ENCODE data around the gene USP10. TPM values are rescaled to one million over a fixed set of nuclear protein-coding genes. Genes with fewer than 3 reads are reported as not detected.
A peak's percentile ranks its signal among the peaks of the same experiment; 100 is the strongest.

USP10 gene
- polyA plus RNA-seq, 3 donors = 38.7 to 115 (median 90.9) TPM

DNA sequence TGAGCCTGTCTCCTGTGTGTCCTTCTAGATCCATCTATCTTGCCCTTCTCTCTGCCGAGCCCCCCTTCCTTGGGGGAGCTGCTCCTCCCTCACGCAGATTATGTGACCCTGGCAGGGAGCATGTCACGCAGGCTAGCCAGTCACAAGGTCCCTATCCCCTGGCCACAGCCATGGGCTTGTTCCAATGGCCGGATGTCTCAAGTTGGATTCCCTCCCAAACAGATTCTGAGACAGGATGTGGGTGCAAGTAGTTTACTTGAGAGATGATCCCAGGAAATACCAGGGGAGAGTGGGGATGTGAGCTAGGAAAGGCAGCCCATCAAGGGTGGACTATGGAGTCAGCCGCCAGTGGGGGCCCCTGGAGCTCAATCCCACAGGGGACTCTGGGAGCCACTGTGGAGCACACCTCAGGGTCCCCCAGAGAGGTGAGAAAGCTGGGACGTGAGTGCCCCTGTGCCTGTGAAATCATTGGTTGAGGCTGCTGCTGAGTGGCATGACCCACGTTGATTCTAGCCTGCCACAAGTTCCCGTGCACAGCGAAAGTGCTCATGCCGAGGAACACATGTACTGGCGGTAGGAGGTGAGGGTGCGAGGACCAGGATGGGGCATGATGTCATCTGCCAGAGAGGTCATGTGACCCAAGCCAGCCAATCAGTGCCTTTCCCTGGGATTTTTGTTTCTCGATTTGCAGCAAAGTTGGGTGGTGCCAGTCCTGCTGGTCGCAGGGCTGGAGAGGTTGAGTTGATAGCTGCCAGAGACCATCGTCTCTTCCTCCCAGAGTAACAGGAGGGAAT is 113.5 kb downstream of the USP10 start:
- no peak overlapping the region for H3K4me2 ChIP-seq (replicated peaks; ENCODE audit: extremely low read depth, low read length, poor library complexity, severe bottlenecking)
- DNase-seq = no peak
- Mint-ChIP-seq H3K27me3 (ENCODE audit: low read depth in 3 of 3) (peaks cover 0 to 6% (median 6%) of the 10 kb centered on the region in 3 donors), H3K27ac (peak overlapping the region in 4 of 7 donors; percentile 15 to 81 (median 62)), H3K4me1 (peaks cover 68% of the 10 kb centered on the region), H3K36me3 (peaks cover 0 to 3% of the 10 kb centered on the region in 2 donors), H3K9me3 (peaks cover 0 to 5% (median 3%) of the 10 kb centered on the region in 7 donors), H3K4me3 (no peak overlapping the region)
- H3K36me3 ChIP-seq (replicated peaks in 1 of 2; ENCODE audit: control insufficient read depth in 1 of 2, insufficient read depth in 2 of 2, low read length in 2 of 2) = no peaks in the 10 kb centered on the region
- H3K4me3 ChIP-seq (replicated peaks in 1 of 3; ENCODE audit: low read depth in 2 of 3, low read length in 3 of 3) = no peak overlapping the region
- H4K20me1 ChIP-seq (ENCODE audit: insufficient read depth, low read length) = no peaks in the 10 kb centered on the region
- WGBS (ENCODE audit: insufficient coverage) = 86% methylated on average over 13 of the region's 15 CpGs
- no peaks in the 10 kb centered on the region for H3K27me3 ChIP-seq (ENCODE audit: control insufficient read depth in 2 of 2, insufficient read depth in 2 of 2, low read length in 2 of 2)
- TF ChIP-seq, protein P1, sequence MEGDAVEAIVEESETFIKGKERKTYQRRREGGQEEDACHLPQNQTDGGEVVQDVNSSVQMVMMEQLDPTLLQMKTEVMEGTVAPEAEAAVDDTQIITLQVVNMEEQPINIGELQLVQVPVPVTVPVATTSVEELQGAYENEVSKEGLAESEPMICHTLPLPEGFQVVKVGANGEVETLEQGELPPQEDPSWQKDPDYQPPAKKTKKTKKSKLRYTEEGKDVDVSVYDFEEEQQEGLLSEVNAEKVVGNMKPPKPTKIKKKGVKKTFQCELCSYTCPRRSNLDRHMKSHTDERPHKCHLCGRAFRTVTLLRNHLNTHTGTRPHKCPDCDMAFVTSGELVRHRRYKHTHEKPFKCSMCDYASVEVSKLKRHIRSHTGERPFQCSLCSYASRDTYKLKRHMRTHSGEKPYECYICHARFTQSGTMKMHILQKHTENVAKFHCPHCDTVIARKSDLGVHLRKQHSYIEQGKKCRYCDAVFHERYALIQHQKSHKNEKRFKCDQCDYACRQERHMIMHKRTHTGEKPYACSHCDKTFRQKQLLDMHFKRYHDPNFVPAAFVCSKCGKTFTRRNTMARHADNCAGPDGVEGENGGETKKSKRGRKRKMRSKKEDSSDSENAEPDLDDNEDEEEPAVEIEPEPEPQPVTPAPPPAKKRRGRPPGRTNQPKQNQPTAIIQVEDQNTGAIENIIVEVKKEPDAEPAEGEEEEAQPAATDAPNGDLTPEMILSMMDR (IDR thresholded peaks at IDR 0.05) = no peak
- peaks cover 0 to 5% of the 10 kb centered on the region in 2 donors for H3K9me3 ChIP-seq (replicated peaks in 1 of 2; ENCODE audit: control insufficient read depth in 1 of 2, insufficient read depth in 1 of 2, low read length in 2 of 2)
- no peaks in the 10 kb centered on the region for H3K79me2 ChIP-seq (ENCODE audit: insufficient read depth, low read length)
- no peak overlapping the region for H3K9ac ChIP-seq (ENCODE audit: insufficient read depth, low read length, poor library complexity, severe bottlenecking)
- no peak overlapping the region for H3K27ac ChIP-seq (ENCODE audit: low read depth in 1 of 2, low read length in 2 of 2)
- no peak overlapping the region for H2AFZ ChIP-seq (ENCODE audit: insufficient read depth, low read depth, low read length, poor library complexity, severe bottlenecking)
- H3K4me1 ChIP-seq (ENCODE audit: control insufficient read depth in 1 of 2, insufficient read depth in 2 of 2, low read length in 2 of 2) = peaks cover 44 to 53% of the 10 kb centered on the region in 2 donors
- intact Hi-C loops (cut with micrococcal nuclease) = no loop called here

DNA sequence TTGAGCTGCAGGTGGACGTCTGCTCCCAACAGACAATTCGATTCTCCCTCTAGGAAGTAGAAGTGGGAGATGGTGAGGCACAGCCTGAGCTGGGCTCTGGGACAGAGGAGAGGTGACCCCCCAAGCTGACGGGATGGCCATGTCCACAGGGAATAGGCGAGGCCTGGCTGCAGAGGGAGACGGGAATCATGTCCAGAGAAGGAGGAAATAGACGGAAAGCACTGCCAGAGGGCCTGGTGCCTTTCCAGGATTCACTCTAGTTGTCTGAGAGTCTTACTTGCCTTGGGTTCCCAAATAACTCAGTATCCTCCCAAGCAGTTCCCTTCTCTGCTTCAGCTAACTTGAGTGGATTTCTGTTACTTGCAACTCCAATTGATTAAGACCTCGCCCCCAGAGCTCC is 115.7 kb downstream of the USP10 start:
- H3K4me1 Mint-ChIP-seq = peaks cover 60% of the 10 kb centered on the region
- Histone ChIP-seq H4K20me1 (ENCODE audit: insufficient read depth, low read length) (peaks cover 5% of the 10 kb centered on the region), H3K27me3 (ENCODE audit: control insufficient read depth in 2 of 2, insufficient read depth in 2 of 2, low read length in 2 of 2) (peaks cover 0 to 5% of the 10 kb centered on the region in 2 donors), H3K4me1 (ENCODE audit: control insufficient read depth in 1 of 2, insufficient read depth in 2 of 2, low read length in 2 of 2) (peaks cover 36 to 43% of the 10 kb centered on the region in 2 donors), H3K4me2 (replicated peaks; ENCODE audit: extremely low read depth, low read length, poor library complexity, severe bottlenecking) (no peak overlapping the region), H3K36me3 (replicated peaks in 1 of 2; ENCODE audit: control insufficient read depth in 1 of 2, insufficient read depth in 2 of 2, low read length in 2 of 2) (no peaks in the 10 kb centered on the region), H3K9me3 (replicated peaks in 1 of 2; ENCODE audit: control insufficient read depth in 1 of 2, insufficient read depth in 1 of 2, low read length in 2 of 2) (peaks cover 0 to 5% of the 10 kb centered on the region in 2 donors), H3K27ac (ENCODE audit: low read depth in 1 of 2, low read length in 2 of 2) (no peak overlapping the region), H3K4me3 (replicated peaks in 1 of 3; ENCODE audit: low read depth in 2 of 3, low read length in 3 of 3) (no peak overlapping the region), H3K79me2 (ENCODE audit: insufficient read depth, low read length) (peaks cover 6% of the 10 kb centered on the region), H2AFZ (ENCODE audit: insufficient read depth, low read depth, low read length, poor library complexity, severe bottlenecking) (no peak overlapping the region), H3K9ac (ENCODE audit: insufficient read depth, low read length, poor library complexity, severe bottlenecking) (no peak overlapping the region)
- no peaks in the 10 kb centered on the region for H3K36me3 Mint-ChIP-seq
- no peak overlapping the region for H3K4me3 Mint-ChIP-seq
- H3K27ac Mint-ChIP-seq = no peak overlapping the region
- 46% methylated on average over 4 of the region's 7 CpGs for WGBS (ENCODE audit: insufficient coverage)
- TF ChIP-seq, protein P1 (IDR thresholded peaks at IDR 0.05) = no peak
- no peak for DNase-seq
- intact Hi-C loops (cut with micrococcal nuclease) = no loop called here
- peaks cover 0 to 16% (median 10%) of the 10 kb centered on the region in 3 donors for H3K27me3 Mint-ChIP-seq (ENCODE audit: low read depth in 3 of 3)
- H3K9me3 Mint-ChIP-seq = peaks cover 0 to 7% (median 3%) of the 10 kb centered on the region in 7 donors
